Smooth muscle cell (in vitro differentiated cells): ENCODE measurements around the gene TRAPPC13. TPM values are rescaled to one million over a fixed set of nuclear protein-coding genes. Genes with fewer than 3 reads are reported as not detected.

Experiments used
- DNase-seq: peaks from one replicate; lab custom pipeline; 2025; ENCODE audit not compliant: unreplicated experiment; lab: John Stamatoyannopoulos, UW
- H2AFZ ChIP-seq: fragments of 200-600 bp; sonication (generic); 2 replicates; pipeline ENCODE4 v1.6.0; 2016; ENCODE audit warnings: antibody characterized with exemption, low read depth, mild to moderate bottlenecking
- H3F3A ChIP-seq: fragments of 200-600 bp; sonication (generic); 2 replicates; pipeline ENCODE4 v1.6.0; 2017; ENCODE audit warnings: antibody characterized with exemption, low read depth
- H3K27ac ChIP-seq: fragments of 200-600 bp; sonication (generic); 2 replicates; pipeline ENCODE4 v1.5.1; 2016; ENCODE audit warnings: low read depth, mild to moderate bottlenecking
- H3K27me3 ChIP-seq: fragments of 200-600 bp; sonication (generic); 2 replicates; pipeline ENCODE4 v1.6.1; 2016; ENCODE audit warnings: low read depth, mild to moderate bottlenecking
- H3K36me3 ChIP-seq: fragments of 200-600 bp; sonication (generic); 2 replicates; pipeline ENCODE4 v1.5.1; 2016; ENCODE audit warnings: low read depth
- H3K4me1 ChIP-seq: fragments of 200-600 bp; sonication (generic); 2 replicates; pipeline ENCODE4 v1.5.1; 2016; ENCODE audit warnings: low read depth
- H3K4me2 ChIP-seq: fragments of 200-600 bp; sonication (generic); 2 replicates; pipeline ENCODE4 v1.6.0; 2016; ENCODE audit warnings: mild to moderate bottlenecking
- H3K4me3 ChIP-seq: fragments of 200-600 bp; sonication (generic); 2 replicates; pipeline ENCODE4 v1.5.1; 2016; ENCODE audit warnings: mild to moderate bottlenecking
- H3K79me2 ChIP-seq: fragments of 200-600 bp; sonication (generic); 2 replicates; pipeline ENCODE4 v1.6.0; 2016; ENCODE audit warnings: low read depth, mild to moderate bottlenecking
- H3K9ac ChIP-seq: fragments of 200-600 bp; sonication (generic); 2 replicates; pipeline ENCODE4 v1.6.0; 2016; ENCODE audit warnings: low read depth
- H3K9me3 ChIP-seq: fragments of 200-600 bp; sonication (generic); replicated peaks from 2 replicates; pipeline ENCODE4 v1.5.1; 2016; ENCODE audit warnings: low read depth
- H4K20me1 ChIP-seq: fragments of 200-600 bp; sonication (generic); 2 replicates; pipeline ENCODE4 v1.6.0; 2016; ENCODE audit warnings: low read depth
- CTCF ChIP-seq: fragments of 200-600 bp; sonication (generic); IDR thresholded peaks from 2 replicates; pipeline ENCODE4 v1.5.1; 2017; ENCODE audit warnings: borderline replicate concordance, mild to moderate bottlenecking, antibody characterized with exemption; ENCODE audit not compliant: insufficient read depth, poor library complexity, severe bottlenecking
- WGBS: methylation state at CpG from one replicate; pipeline ENCODE4 v1.1.7; 2016; ENCODE audit warnings: low lambda C conversion rate; 5-methylcytosine and 5-hydroxymethylcytosine counted together
- polyA plus RNA-seq: library from polyadenylated mRNA; unstranded; fragments of >200 nt; fragmentation: Nextera tagmentation; extraction: Ambion mirVana; gene quantifications from 2 replicates; pipeline ENCODE4 v1.2.1, GENCODE V29; 2016
- total RNA-seq: library from RNA; depleted of rRNA; stranded (reverse); fragments of >200 nt; gene quantifications from 2 replicates; pipeline ENCODE4 v1.2.3, GENCODE V29; 2014

The TRAPPC13 gene
- total and polyA plus RNA-seq, 2 experiments from 2014 or later, result 13.7 to 19.5 TPM

DNA sequence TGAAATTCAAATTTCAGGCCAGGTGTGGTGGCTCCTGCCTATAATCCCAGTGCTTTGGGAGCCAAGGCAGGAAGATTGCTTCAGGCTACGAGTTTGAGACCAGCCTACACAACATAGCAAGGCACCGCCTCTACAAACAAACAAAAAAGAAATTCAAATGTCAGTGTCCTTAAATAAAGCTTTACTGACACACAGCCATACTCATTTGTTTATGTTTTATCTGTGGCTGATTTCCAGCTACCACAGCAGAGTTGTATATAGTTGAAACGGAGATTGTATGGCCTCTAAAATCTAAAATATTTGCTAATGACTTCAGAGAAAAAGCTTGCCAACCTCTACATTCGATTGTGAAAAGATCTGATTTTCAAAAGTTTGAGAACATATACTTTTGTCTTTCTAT, 15.4 kb downstream of the TRAPPC13 start:
- Histone ChIP-seq H3K4me1 (no peaks in the 10 kb centered on the region), H3K4me3 (no peak overlapping the region), H3K9me3 (no peaks in the 10 kb centered on the region), H3K9ac (no peak overlapping the region), H3K79me2 (no peaks in the 10 kb centered on the region), H3K4me2 (no peak overlapping the region), H3K36me3 (no peaks in the 10 kb centered on the region), H3K27me3 (no peaks in the 10 kb centered on the region), H3K27ac (no peak overlapping the region), H3F3A (no peaks in the 10 kb centered on the region), H4K20me1 (no peaks in the 10 kb centered on the region), H2AFZ (no peak overlapping the region)
- WGBS, result 98% methylated on average over 4 of the region's 4 CpGs
- no peak for TF ChIP-seq CTCF
- DNase-seq, result no peak

DNA sequence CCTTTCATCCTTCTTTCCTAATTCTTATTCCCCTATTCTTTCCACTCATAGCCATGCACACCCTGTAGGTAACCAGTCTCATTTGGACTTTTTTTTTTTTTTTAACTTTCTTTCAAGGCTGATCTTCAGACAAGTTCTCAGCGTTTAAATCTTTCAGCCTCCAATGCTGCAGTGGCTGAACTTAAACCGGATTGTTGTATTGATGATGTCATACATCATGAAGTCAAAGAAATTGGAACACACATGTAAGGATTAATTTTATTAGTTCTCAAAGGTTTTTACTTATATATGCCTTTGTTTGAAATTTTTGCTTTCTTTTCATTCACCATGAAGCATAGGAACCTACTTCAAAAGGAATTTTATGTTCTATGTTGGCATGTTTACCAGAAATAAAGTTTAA, 22.1 kb downstream of the TRAPPC13 start:
- 90% methylated on average over 2 of the region's 2 CpGs for WGBS
- no peak for TF ChIP-seq CTCF
- peaks cover 5% of the 10 kb centered on the region for H3K4me1 ChIP-seq

GRCh38 chr5:65647941-65648340, 23.1 kb downstream of the TRAPPC13 start:
- peaks cover 5% of the 10 kb centered on the region for H3K4me1 ChIP-seq

More for the DNA sequence above, 22.1 kb downstream of the TRAPPC13 start:
- Histone ChIP-seq H3K4me3 (no peak overlapping the region), H3K27ac (no peak overlapping the region), H3K9ac (no peak overlapping the region), H2AFZ (no peak overlapping the region), H3K36me3 (no peaks in the 10 kb centered on the region), H3K9me3 (no peaks in the 10 kb centered on the region), H3F3A (no peaks in the 10 kb centered on the region), H3K79me2 (no peaks in the 10 kb centered on the region), H3K4me2 (no peak overlapping the region), H4K20me1 (no peaks in the 10 kb centered on the region), H3K27me3 (no peaks in the 10 kb centered on the region)
- DNase-seq, result no peak

More at GRCh38 chr5:65647941-65648340, 23.1 kb downstream of the TRAPPC13 start:
- no peaks in the 10 kb centered on the region for H3K79me2 ChIP-seq
- TF ChIP-seq CTCF, result no peak
- no peak overlapping the region for H3K9ac ChIP-seq
- no peak overlapping the region for H3K27ac ChIP-seq
- H3K27me3 ChIP-seq, result no peaks in the 10 kb centered on the region
- no peak overlapping the region for H2AFZ ChIP-seq
- H3K4me2 ChIP-seq, result no peak overlapping the region
- H3K4me3 ChIP-seq, result no peak overlapping the region
- H3K9me3 ChIP-seq, result no peaks in the 10 kb centered on the region
- H4K20me1 ChIP-seq, result no peaks in the 10 kb centered on the region
- H3K36me3 ChIP-seq, result no peaks in the 10 kb centered on the region
- no peak for DNase-seq
- H3F3A ChIP-seq, result no peaks in the 10 kb centered on the region
